Panc1 (cell line): ENCODE results near the gene CHID1. TPM values are rescaled to one million over a fixed set of nuclear protein-coding genes. Genes with fewer than 3 reads are reported as not detected.

Experiments
- ATAC-seq: fragments of 200-7000 bp; cut with Tn5 transposase; 2 replicates; pipeline ENCODE4 v1.9.1; 2020; ENCODE audit warnings: mild to moderate bottlenecking, moderate library complexity
- BruUV-seq: library from RNA; stranded (reverse); fragments of 400-500 nt; replicated peaks from 2 replicates; lab custom pipeline; 2021; lab: Mats Ljungman, UMichigan
- CTCF ChIA-PET: fragments of 300-600 bp; sonication (Branson Sonifier 250); formaldehyde crosslinking; loops from one replicate; lab custom pipeline; 2022; ENCODE audit warnings: antibody characterized with exemption; lab: Charles Lee
- POLR2A ChIA-PET: fragments of 300-600 bp; sonication (Branson Sonifier 250); formaldehyde crosslinking; loops from one replicate; lab custom pipeline; 2022; ENCODE audit warnings: antibody characterized with exemption; lab: Charles Lee
- DNase-seq: peaks from one replicate; pipeline ENCODE4 v3.0.0-alpha.2; 2010; ENCODE audit warnings: low read depth, low spot score
- H3K27ac ChIP-seq: 2 replicates; pipeline ENCODE4 v1.5.1; 2011; ENCODE audit warnings: mild to moderate bottlenecking, low read length, inconsistent platforms
- H3K27me3 ChIP-seq: fragments of 200-500 bp; sonication (Bioruptor generic); 2 replicates; pipeline ENCODE4 v1.6.0; 2014; ENCODE audit warnings: low read length, inconsistent platforms; ENCODE audit not compliant: control insufficient read depth, insufficient read depth
- H3K36me3 ChIP-seq: fragments of 200-500 bp; sonication (Bioruptor generic); 2 replicates; pipeline ENCODE4 v1.5.1; 2014; ENCODE audit warnings: inconsistent platforms, mild to moderate bottlenecking, low read length, moderate library complexity; ENCODE audit not compliant: control insufficient read depth, insufficient read depth
- H3K4me1 ChIP-seq: 2 replicates; pipeline ENCODE4 v1.5.1; 2011; ENCODE audit warnings: inconsistent platforms, mild to moderate bottlenecking, low read length, moderate library complexity; ENCODE audit not compliant: control insufficient read depth, insufficient read depth
- H3K4me3 ChIP-seq, 2 experiments: 2 replicates each; pipeline ENCODE4 v1.5.1; 2011 to 2012; ENCODE audit warnings: low read depth in 2 of 2, low read length in 2 of 2, mild to moderate bottlenecking in 2 of 2, inconsistent platforms in 1 of 2, moderate library complexity in 1 of 2
- H3K9me3 ChIP-seq: fragments of 200-500 bp; sonication (Bioruptor generic); 2 replicates; pipeline ENCODE4 v1.5.1; 2014; ENCODE audit warnings: low read depth, mild to moderate bottlenecking, inconsistent platforms, low read length, moderate library complexity; ENCODE audit not compliant: control insufficient read depth, insufficient read depth
- CTCF ChIP-seq: fragments of 450-650 bp; IDR thresholded peaks from 2 replicates; pipeline ENCODE4 v1.5.1; 2017; ENCODE audit warnings: mild to moderate bottlenecking
- POLR2AphosphoS5 ChIP-seq: IDR thresholded peaks from 2 replicates; pipeline ENCODE4 v1.6.1; 2012; ENCODE audit warnings: mild to moderate bottlenecking, low read depth, low read length, moderate library complexity
- REST ChIP-seq, 2 experiments: IDR thresholded peaks; 2 replicates each; pipeline ENCODE4 v1.6.1; 2011 to 2012; ENCODE audit warnings: low read depth in 2 of 2, control low read depth in 1 of 2, low read length in 1 of 2, mild to moderate bottlenecking in 1 of 2, moderate library complexity in 1 of 2; ENCODE audit not compliant: insufficient read depth in 1 of 2
- SIN3A ChIP-seq: IDR thresholded peaks from 2 replicates; pipeline ENCODE4 v1.6.1; 2012; ENCODE audit warnings: low read depth, mild to moderate bottlenecking, low read length, moderate library complexity, borderline replicate concordance; ENCODE audit not compliant: insufficient read depth
- TCF7L2 ChIP-seq: IDR thresholded peaks from 2 replicates; pipeline ENCODE4 v1.6.1; 2011; ENCODE audit warnings: mild to moderate bottlenecking, low read depth, low read length, inconsistent platforms
- in situ Hi-C: cut with HindIII; loops from 2 replicates; pipeline ENCODE4 v1.10.0; 2016; ENCODE audit warnings: low sequenced_read_pairs, low pct_unique_long_range_greater_than_20kb
- intact Hi-C: fragments of 100-400 bp; cut with micrococcal nuclease; formaldehyde crosslinking; loops from one replicate; pipeline ENCODE4 v1.10.0; 2022; ENCODE audit not compliant: unreplicated experiment
- total RNA-seq: library from RNA; stranded (reverse); gene quantifications from one replicate; pipeline ENCODE4 v1.2.1, GENCODE V29; 2021; ENCODE audit not compliant: unreplicated experiment

CHID1 gene
- total RNA-seq, 1 experiment from 2014 or later: 224 TPM

- ChIA-PET POLR2A (no interaction called here), CTCF (no interaction called here)
- Histone ChIP-seq H3K4me1 (no peaks in the 10 kb centered on the region), H3K36me3 (no peaks in the 10 kb centered on the region), H3K27me3 (no peaks in the 10 kb centered on the region), H3K4me3 (no peak overlapping the region), H3K9me3 (no peaks in the 10 kb centered on the region), H3K27ac (no peak overlapping the region)
- in situ Hi-C loops (no loop called here), intact Hi-C loops (no loop called here)
- no peak for DNase-seq
- BruUV-seq: no TSS peak
- no peak for TF ChIP-seq POLR2AphosphoS5
- ATAC-seq: no peak
Observed at GRCh38 chr11:882596-882995, 28.0 kb downstream of the CHID1 start.

- H3K27ac ChIP-seq: no peak overlapping the region
- in situ Hi-C loops: no loop called here
- intact Hi-C loops: no loop called here
- CTCF ChIA-PET: no interaction called here
- 0 out of 2 replicates have a peak, but pooled peaks cover 3% of the 10 kb centered on the region for H3K4me1 ChIP-seq
- H3K4me3 ChIP-seq: no peak overlapping the region
- DNase-seq (no peak), ATAC-seq (no peak)
- H3K36me3 ChIP-seq: no peaks in the 10 kb centered on the region
- no peak for TF ChIP-seq POLR2AphosphoS5
- no peak for TF ChIP-seq CTCF
- no peak for TF ChIP-seq TCF7L2
- TF ChIP-seq REST (IDR thresholded peaks at IDR 0.05; ENCODE audit: insufficient read depth in 1 of 2, low read depth in 2 of 2, low read length in 1 of 2): no peak
- TF ChIP-seq SIN3A: no peak
- no TSS peak for BruUV-seq
- no peaks in the 10 kb centered on the region for H3K27me3 ChIP-seq
- H3K9me3 ChIP-seq: no peaks in the 10 kb centered on the region
- POLR2A ChIA-PET: no interaction called here
Observed at GRCh38 chr11:880447-880846, 30.2 kb downstream of the CHID1 start.

- ChIA-PET CTCF (no interaction called here), POLR2A (no interaction called here)
- ATAC-seq: peak; percentile 72
- DNase-seq: no peak
- Histone ChIP-seq H3K4me3 (no peak overlapping the region), H3K27me3 (no peaks in the 10 kb centered on the region), H3K36me3 (no peaks in the 10 kb centered on the region), H3K9me3 (no peaks in the 10 kb centered on the region), H3K4me1 (0 out of 2 replicates have a peak, but pooled peaks cover 3% of the 10 kb centered on the region), H3K27ac (no peak overlapping the region)
- TF ChIP-seq CTCF (no peak), TCF7L2 (no peak), POLR2AphosphoS5 (no peak), REST (IDR thresholded peaks at IDR 0.05; ENCODE audit: insufficient read depth in 1 of 2, low read depth in 2 of 2, low read length in 1 of 2) (no peak), SIN3A (no peak)
- no TSS peak for BruUV-seq
- in situ Hi-C loops (no loop called here), intact Hi-C loops (no loop called here)
Observed at GRCh38 chr11:877565-877964, 33.0 kb downstream of the CHID1 start.
